ENCODE measurements around the gene LIMS1.
A peak's percentile ranks its signal among the peaks of the same experiment; 100 is the strongest.
"Not testable (repeated sequence)": the region's sequence is repeated elsewhere in the genome, so short reads cannot be mapped to it uniquely, and the experiment has no call there.

Gene LIMS1, protein sequence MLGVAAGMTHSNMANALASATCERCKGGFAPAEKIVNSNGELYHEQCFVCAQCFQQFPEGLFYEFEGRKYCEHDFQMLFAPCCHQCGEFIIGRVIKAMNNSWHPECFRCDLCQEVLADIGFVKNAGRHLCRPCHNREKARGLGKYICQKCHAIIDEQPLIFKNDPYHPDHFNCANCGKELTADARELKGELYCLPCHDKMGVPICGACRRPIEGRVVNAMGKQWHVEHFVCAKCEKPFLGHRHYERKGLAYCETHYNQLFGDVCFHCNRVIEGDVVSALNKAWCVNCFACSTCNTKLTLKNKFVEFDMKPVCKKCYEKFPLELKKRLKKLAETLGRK

DNA sequence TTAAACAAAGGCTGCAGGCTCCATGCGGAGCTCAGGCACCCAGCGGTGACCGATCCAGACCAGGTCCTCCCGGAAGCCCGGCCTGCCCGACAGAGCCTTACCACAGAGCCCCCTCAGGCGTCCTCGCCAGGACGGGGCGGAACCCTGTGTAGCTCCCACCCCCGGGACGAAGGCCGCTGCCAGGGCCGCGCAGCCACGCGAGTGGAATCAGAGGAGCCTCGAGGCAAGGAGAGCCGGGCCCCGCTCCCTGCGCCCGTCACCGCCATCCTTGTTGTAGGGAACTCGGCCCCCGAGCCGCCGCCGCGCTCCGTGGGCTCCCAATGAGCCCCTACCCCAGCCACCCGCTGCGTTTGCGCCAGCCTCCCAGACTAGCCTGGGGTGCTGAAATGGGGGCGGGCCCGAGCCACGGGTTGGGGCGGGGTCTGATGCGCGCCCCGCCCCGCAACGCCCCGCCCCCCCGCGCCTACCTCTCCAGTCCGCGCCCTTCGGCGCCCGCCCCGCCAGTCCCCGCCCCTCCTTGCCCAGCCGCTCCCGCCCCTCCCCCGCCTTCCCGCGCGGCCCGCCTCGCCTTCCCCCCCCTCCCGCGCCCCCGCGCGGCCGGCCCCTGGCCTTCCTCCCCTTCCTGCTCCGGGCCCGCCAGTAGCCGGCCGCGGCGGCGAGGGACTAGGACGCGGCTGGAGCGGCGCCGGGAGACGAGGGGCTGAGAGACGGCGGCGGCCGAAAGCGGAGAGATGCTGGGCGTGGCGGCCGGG is at the start of gene LIMS1:
LIMS1 (plus strand) TSS at position 639 of the 752 bp plus-strand sequence; CDS start at position 732, 93 bp downstream.
- POLR2A ChIA-PET: interaction anchor here (0.8 kb wide), 1 partner anchor 41 kb away, joined by 3 read pairs; no protein-coding TSS in a partner anchor
- TF ChIP-seq, protein P1, sequence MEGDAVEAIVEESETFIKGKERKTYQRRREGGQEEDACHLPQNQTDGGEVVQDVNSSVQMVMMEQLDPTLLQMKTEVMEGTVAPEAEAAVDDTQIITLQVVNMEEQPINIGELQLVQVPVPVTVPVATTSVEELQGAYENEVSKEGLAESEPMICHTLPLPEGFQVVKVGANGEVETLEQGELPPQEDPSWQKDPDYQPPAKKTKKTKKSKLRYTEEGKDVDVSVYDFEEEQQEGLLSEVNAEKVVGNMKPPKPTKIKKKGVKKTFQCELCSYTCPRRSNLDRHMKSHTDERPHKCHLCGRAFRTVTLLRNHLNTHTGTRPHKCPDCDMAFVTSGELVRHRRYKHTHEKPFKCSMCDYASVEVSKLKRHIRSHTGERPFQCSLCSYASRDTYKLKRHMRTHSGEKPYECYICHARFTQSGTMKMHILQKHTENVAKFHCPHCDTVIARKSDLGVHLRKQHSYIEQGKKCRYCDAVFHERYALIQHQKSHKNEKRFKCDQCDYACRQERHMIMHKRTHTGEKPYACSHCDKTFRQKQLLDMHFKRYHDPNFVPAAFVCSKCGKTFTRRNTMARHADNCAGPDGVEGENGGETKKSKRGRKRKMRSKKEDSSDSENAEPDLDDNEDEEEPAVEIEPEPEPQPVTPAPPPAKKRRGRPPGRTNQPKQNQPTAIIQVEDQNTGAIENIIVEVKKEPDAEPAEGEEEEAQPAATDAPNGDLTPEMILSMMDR (IDR thresholded peaks at IDR 0.05; ENCODE audit: control extremely low read depth, extremely low read depth, low read depth, missing control alignments): no peak
- CTCF ChIA-PET: interaction anchor here (0.9 to 1.4 kb wide), 6 partner anchors 11 to 103 kb away, joined by 3 to 7 read pairs (median 4); no protein-coding TSS in a partner anchor
- DNase-seq (ENCODE audit: extremely low spot score): peak; percentile 97

DNA sequence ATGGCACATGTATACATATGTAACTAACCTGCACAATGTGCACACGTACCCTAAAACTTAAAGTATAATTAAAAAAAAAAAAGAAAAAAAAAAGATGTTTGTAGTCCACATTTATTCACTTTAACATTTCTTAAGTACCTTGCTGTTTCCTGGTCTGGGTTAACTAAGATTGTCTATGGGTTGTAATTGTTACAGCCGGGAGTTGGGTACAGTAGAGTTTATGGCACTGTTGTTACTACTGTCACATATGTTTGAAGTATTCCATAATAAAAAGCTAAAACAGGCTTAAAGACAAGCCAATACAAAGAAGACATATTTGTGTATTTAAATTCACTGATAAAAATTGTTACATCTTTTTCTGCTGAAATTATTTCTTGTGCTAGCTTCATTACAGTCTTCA is 49.0 kb upstream of the LIMS1 start:
- POLR2A ChIA-PET: no interaction called here
- no peak for DNase-seq (ENCODE audit: extremely low spot score)
- CTCF ChIA-PET: interaction anchor here (1.7 kb wide), 1 partner anchor 151 kb away, joined by 5 read pairs; no protein-coding TSS in a partner anchor
- TF ChIP-seq, protein P1 (IDR thresholded peaks at IDR 0.05; ENCODE audit: control extremely low read depth, extremely low read depth, low read depth, missing control alignments): no peak

DNA sequence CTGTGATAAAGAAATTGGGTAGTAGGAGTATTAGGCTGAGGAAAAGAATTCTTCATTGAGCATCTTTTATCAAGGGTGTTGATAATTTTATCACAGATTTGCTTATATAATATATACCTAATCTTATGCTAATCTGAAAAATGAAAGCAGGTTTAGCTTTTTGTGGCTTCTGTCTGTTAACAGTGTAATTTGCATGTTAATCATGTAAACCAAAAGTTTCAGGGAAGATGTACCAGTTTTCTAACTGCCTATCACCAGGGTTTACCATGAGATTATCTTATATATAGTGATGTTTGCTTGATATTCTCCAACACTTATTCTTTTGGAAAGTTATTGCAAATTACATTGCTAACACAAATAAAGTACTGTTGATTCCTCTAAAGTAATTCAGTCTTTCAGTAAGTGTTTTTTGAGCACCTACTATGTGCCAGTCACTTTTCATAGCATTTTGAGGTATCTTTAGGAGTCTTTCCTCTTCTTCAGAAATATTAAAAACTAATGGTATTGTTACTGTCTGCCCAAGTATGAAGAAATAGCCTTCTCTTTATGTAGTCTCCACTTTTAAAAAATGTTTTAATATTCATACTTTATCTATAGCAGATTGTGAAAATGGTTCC is 43.7 kb upstream of the LIMS1 start:
- DNase-seq (ENCODE audit: extremely low spot score): no peak
- ChIA-PET POLR2A (no interaction called here), CTCF (no interaction called here)
- TF ChIP-seq, protein P1 (IDR thresholded peaks at IDR 0.05; ENCODE audit: control extremely low read depth, extremely low read depth, low read depth, missing control alignments): no peak

DNA sequence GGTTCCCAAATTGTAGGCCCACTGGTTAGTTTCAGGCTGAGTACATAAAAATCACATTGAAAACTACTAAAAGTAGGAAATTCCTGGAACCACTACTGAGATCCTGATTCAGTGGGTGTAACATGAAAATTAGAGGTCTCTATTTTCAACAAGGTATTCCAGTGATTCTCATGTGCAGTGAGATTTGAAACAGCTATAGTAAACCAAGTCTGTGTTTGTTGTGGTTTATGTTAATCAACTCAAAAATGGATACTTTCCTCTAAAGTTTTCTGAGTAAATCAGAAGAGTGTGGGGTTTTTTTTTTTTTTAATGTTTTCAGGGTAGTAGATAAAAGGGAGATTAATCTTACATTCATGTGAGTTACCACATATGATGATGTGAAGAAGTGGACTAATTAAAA is 42.4 kb upstream of the LIMS1 start:
- DNase-seq (ENCODE audit: extremely low spot score): no peak
- POLR2A ChIA-PET: interaction anchor here (0.7 kb wide), 1 partner anchor 65 kb away, joined by 4 read pairs; no protein-coding TSS in a partner anchor
- TF ChIP-seq, protein P1 (IDR thresholded peaks at IDR 0.05; ENCODE audit: control extremely low read depth, extremely low read depth, low read depth, missing control alignments): no peak
- CTCF ChIA-PET: interaction anchor here (1.0 to 1.3 kb wide), 2 partner anchors 24 to 38 kb away, joined by 3 read pairs; no protein-coding TSS in a partner anchor

DNA sequence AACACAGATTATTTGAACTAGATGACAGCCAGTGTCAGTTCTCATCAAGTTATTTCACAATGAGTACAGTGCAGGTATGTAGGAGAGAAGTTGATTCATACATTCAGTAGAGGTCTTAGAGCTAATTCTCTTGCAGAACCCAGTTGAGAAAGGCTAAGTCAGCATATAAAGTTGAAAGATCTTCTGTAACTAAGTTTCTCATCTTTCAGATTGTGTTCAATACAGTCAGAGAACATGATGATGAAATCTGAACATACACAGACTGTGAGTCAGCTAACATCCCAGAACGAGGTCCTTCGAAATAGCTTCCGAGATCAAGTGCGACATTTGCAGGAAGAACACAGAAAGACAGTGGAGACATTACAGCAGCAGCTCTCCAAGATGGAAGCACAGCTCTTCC is 41.9 kb upstream of the LIMS1 start:
- TF ChIP-seq, protein P1 (IDR thresholded peaks at IDR 0.05; ENCODE audit: control extremely low read depth, extremely low read depth, low read depth, missing control alignments): no peak
- CTCF ChIA-PET: interaction anchor here (1.0 to 1.3 kb wide), 2 partner anchors 24 to 38 kb away, joined by 3 read pairs; no protein-coding TSS in a partner anchor

DNA sequence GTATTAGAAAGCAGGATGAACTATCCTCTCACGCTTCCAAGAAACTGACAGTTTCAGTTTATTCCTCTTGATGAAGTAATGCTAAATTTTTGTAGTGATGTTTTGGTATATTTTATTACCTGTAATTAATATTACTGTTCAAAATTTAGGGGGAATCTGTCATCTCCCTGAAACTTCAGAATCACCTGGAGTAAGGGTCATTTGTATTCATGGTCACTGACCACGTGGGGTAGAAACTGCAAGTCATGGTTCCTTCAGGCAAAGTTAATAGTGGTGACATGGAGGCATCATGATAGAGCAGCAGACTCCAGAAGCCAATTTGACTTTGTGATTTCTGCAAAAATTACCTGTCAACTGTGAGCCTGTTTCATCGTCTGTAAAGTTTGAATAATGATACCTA is 38.1 kb upstream of the LIMS1 start:
- CTCF ChIA-PET; DNase-seq (ENCODE audit: extremely low spot score); POLR2A ChIA-PET: not testable (repeated sequence)

More for the DNA sequence above, 41.9 kb upstream of the LIMS1 start:
- DNase-seq (ENCODE audit: extremely low spot score): no peak
- POLR2A ChIA-PET: no interaction called here

DNA sequence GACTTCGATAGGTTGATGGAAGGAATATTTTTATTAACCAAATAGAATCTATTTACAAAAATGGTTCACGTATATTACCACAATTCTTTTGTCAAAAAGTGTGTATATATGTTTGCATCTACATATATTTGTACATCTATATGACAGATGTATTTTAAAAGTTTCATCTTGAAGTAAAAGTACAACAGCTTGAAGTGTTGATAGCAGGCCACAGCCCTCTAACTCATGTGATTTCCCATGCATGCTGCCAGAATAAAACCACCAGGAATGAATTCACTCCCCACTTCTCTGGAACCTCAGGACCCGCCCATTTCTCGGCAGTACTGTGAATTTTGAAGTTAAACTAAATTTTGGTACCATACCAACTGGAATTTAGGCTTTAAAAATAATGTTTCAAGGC is 26.6 kb upstream of the LIMS1 start:
- POLR2A ChIA-PET; CTCF ChIA-PET; DNase-seq (ENCODE audit: extremely low spot score): not testable (repeated sequence)

DNA sequence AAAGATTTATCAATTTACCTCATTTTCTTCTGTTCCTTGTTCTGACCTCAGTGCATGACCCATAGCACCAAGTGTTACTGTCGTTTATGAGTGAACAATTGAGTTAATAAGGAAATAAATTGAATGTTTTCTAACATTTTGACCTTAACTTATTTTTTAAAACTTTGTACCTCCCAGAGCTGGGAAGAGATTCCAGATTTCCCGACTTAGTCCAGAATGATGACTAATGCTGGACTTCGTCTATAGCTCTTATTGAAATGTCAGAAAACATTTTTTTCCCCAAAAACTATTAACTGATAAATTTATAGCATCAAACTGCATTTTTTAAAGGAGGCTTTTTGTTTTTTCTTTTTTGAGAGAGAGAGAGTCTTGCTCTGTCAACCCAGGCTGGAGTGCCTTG is 21.8 kb upstream of the LIMS1 start:
- DNase-seq (ENCODE audit: extremely low spot score); CTCF ChIA-PET; POLR2A ChIA-PET: not testable (repeated sequence)

DNA sequence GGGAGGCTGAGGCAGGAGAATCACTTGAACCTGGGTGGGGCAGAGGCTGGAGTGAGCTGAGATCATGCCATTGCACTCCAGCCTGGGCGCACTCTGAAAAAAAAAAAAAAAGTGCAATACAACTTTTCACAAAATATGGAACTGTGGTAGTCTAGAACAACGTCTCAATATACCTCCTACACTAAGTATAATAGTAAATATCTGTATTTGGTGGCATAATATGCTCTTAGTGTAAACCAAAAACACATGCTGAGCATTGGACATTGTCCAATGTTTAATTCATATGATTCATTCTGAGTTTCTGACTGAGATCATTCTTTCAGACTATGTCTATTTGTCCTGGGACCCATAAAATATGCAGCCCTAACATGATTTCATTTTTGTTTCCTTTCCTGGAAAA is 19.8 kb upstream of the LIMS1 start:
- CTCF ChIA-PET; DNase-seq (ENCODE audit: extremely low spot score); POLR2A ChIA-PET: not testable (repeated sequence)

DNA sequence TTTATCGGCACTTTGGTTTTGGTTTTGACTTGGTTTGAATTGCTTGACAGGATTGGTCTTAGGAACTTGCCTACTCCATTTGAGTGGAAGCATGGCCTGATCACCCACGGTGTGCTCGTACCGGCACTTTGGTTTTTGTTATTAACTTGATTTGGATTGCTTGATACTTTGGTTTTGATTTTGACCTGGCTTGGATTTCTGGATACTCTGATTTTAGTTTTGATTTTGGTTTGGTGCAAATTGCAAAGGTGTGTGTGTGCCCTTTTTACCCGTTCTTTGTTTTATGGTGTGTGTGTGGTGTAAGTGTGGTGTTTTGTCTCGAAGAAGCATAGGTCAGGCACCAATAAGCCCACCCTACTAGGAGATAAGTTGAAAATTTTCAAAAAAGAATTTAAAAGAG is 9.6 kb upstream of the LIMS1 start:
- CTCF ChIA-PET; POLR2A ChIA-PET; DNase-seq (ENCODE audit: extremely low spot score): not testable (repeated sequence)

DNA sequence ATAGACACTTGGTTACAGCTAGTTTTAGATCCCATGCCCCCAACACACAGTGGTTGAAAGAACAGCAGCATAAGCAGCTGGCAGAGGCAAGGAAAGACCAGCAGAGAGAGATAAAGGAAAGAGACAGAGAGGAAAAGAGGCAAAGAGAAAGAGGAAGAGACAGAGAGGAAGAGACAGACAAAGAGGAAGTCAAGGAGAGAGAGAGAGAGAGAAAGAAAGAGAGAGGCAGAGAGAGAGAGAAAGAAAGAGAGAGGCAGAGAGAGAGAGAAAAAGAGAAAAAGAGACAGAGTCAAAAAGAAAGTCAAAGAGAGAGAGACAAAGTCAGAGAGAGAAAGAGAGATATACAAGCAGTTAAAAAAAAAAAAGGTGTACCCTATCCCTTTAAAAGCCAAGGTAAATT is 9.0 kb upstream of the LIMS1 start:
- POLR2A ChIA-PET; DNase-seq (ENCODE audit: extremely low spot score); CTCF ChIA-PET: not testable (repeated sequence)
